ENCODE results near the gene WRNIP1.

GRCh38 chr6:2823104-2823850 lies 58.1 kb downstream of the WRNIP1 start:
- TF ChIP-seq CHD1 (IDR thresholded peaks at IDR 0.05; ENCODE audit: low read depth, low read length) = no peak
- TF ChIP-seq RFX5 (IDR thresholded peaks at IDR 0.05; ENCODE audit: low read depth, low read length) = no peak

Data from IMR-90 (cell line).